Activated naive CD8-positive, alpha-beta T cell treated with anti-CD3 and anti-CD28 coated beads, Interleukin-2, amount 50 U/mL, for 24 hours (primary cell): ENCODE measurements around the gene BSN.

Source experiments
- ATAC-seq: fragments of 150-1000 bp; cut with Tn5 transposase; one replicate; pipeline ENCODE4 v1.10.0; 2021
- DNase-seq: peaks from one replicate; pipeline ENCODE4 v3.0.0; 2021
- H3K27ac Mint-ChIP-seq: one replicate; pipeline ENCODE4 v1.8.0; 2021; ENCODE audit warnings: mild to moderate bottlenecking, mixed read lengths
- H3K27me3 Mint-ChIP-seq: one replicate; pipeline ENCODE4 v1.8.0; 2021; ENCODE audit warnings: mixed read lengths
- H3K36me3 Mint-ChIP-seq: one replicate; pipeline ENCODE4 v1.8.0; 2021; ENCODE audit warnings: low read depth, mixed read lengths
- H3K4me1 Mint-ChIP-seq: one replicate; pipeline ENCODE4 v1.8.0; 2021; ENCODE audit warnings: mixed read lengths
- H3K4me3 Mint-ChIP-seq: one replicate; pipeline ENCODE4 v1.8.0; 2021; ENCODE audit warnings: mild to moderate bottlenecking, moderate library complexity, mixed read lengths
- H3K9me3 Mint-ChIP-seq: one replicate; pipeline ENCODE4 v1.8.0; 2021; ENCODE audit warnings: mixed read lengths

BSN gene

GRCh38 chr3:49714728-49715550 is 160.7 kb downstream of the BSN start:
- Mint-ChIP-seq H3K27me3 (no peaks in the 10 kb centered on the region), H3K27ac (no peak overlapping the region), H3K9me3 (no peaks in the 10 kb centered on the region), H3K36me3 (no peaks in the 10 kb centered on the region), H3K4me1 (peaks cover 22% of the 10 kb centered on the region), H3K4me3 (no peak overlapping the region)
- ATAC-seq (no peak), DNase-seq (no peak)

- Mint-ChIP-seq H3K27me3 (no peaks in the 10 kb centered on the region), H3K27ac (no peak overlapping the region), H3K4me1 (peaks cover 26% of the 10 kb centered on the region), H3K9me3 (no peaks in the 10 kb centered on the region), H3K4me3 (no peak overlapping the region), H3K36me3 (no peaks in the 10 kb centered on the region)
- DNase-seq: no peak
- no peak for ATAC-seq
Measured at GRCh38 chr3:49715611-49716121, 161.4 kb downstream of the BSN start.

- H3K4me1 Mint-ChIP-seq: peaks cover 25% of the 10 kb centered on the region
- no peaks in the 10 kb centered on the region for H3K27me3 Mint-ChIP-seq
- no peaks in the 10 kb centered on the region for H3K9me3 Mint-ChIP-seq
- peaks cover 3% of the 10 kb centered on the region for H3K36me3 Mint-ChIP-seq
- ATAC-seq (no peak), DNase-seq (no peak)
- H3K4me3 Mint-ChIP-seq: no peak overlapping the region
- H3K27ac Mint-ChIP-seq: no peak overlapping the region
Measured at GRCh38 chr3:49716169-49716568, 161.9 kb downstream of the BSN start.

- H3K4me1 Mint-ChIP-seq: peaks cover 20% of the 10 kb centered on the region
- no peak for ATAC-seq
- H3K9me3 Mint-ChIP-seq: no peaks in the 10 kb centered on the region
- peaks cover 4% of the 10 kb centered on the region for H3K36me3 Mint-ChIP-seq
- H3K27me3 Mint-ChIP-seq: no peaks in the 10 kb centered on the region
- DNase-seq: no peak
- H3K27ac Mint-ChIP-seq: no peak overlapping the region
- H3K4me3 Mint-ChIP-seq: no peak overlapping the region
Measured at GRCh38 chr3:49716691-49717210, 162.5 kb downstream of the BSN start.

- H3K27me3 Mint-ChIP-seq: no peaks in the 10 kb centered on the region
- no peak overlapping the region for H3K4me3 Mint-ChIP-seq
- peaks cover 23% of the 10 kb centered on the region for H3K4me1 Mint-ChIP-seq
- H3K27ac Mint-ChIP-seq: no peak overlapping the region
- H3K9me3 Mint-ChIP-seq: no peaks in the 10 kb centered on the region
- ATAC-seq: no peak
- DNase-seq: no peak
- peaks cover 4% of the 10 kb centered on the region for H3K36me3 Mint-ChIP-seq
Measured at GRCh38 chr3:49717211-49717958, 163.1 kb downstream of the BSN start.

GRCh38 chr3:49717959-49718857 is 163.9 kb downstream of the BSN start:
- no peaks in the 10 kb centered on the region for H3K27me3 Mint-ChIP-seq
- ATAC-seq (no peak), DNase-seq (no peak)
- peaks cover 28% of the 10 kb centered on the region for H3K4me1 Mint-ChIP-seq
- H3K9me3 Mint-ChIP-seq: no peaks in the 10 kb centered on the region
- H3K36me3 Mint-ChIP-seq: peaks cover 8% of the 10 kb centered on the region
- H3K27ac Mint-ChIP-seq: no peak overlapping the region
- peak overlapping the region; percentile 75 for H3K4me3 Mint-ChIP-seq

- Mint-ChIP-seq H3K4me3 (peak overlapping the region; percentile 75), H3K27ac (no peak overlapping the region), H3K4me1 (peaks cover 28% of the 10 kb centered on the region), H3K36me3 (peaks cover 8% of the 10 kb centered on the region), H3K9me3 (no peaks in the 10 kb centered on the region), H3K27me3 (no peaks in the 10 kb centered on the region)
- DNase-seq: no peak
- no peak for ATAC-seq
Measured at GRCh38 chr3:49718858-49719213, 164.6 kb downstream of the BSN start.

- peak; percentile 67 for ATAC-seq
Measured at GRCh38 chr3:49719214-49719884, 165.1 kb downstream of the BSN start, which contains the start of gene AMIGO3. Gene AMIGO3 (minus strand): TSS chr3:49719684. CDS start chr3:49719465, 219 bp downstream.

More at GRCh38 chr3:49719214-49719884, 165.1 kb downstream of the BSN start, which contains the start of gene AMIGO3:
- peaks cover 31% of the 10 kb centered on the region for H3K4me1 Mint-ChIP-seq
- peak; percentile 91 for DNase-seq
- H3K9me3 Mint-ChIP-seq: no peaks in the 10 kb centered on the region
- peak within 1 kb of the TSS; percentile 75 for H3K4me3 Mint-ChIP-seq
- H3K36me3 Mint-ChIP-seq: peaks cover 8% of the 10 kb centered on the region
- H3K27me3 Mint-ChIP-seq: no peaks in the 10 kb centered on the region
- H3K27ac Mint-ChIP-seq: peak within 1 kb of the TSS; percentile 49
